ENCODE measurements around the gene CHODL.

The CHODL gene, protein sequence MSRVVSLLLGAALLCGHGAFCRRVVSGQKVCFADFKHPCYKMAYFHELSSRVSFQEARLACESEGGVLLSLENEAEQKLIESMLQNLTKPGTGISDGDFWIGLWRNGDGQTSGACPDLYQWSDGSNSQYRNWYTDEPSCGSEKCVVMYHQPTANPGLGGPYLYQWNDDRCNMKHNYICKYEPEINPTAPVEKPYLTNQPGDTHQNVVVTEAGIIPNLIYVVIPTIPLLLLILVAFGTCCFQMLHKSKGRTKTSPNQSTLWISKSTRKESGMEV

GRCh38 chr21:18244671-18245463, at the start of gene CHODL:
Gene CHODL, plus strand, starts transcription at chr21:18244833. Its CDS starts 391 bp downstream, at chr21:18245224.
- peak in 6 of 10 donors; percentile 10 to 82 (median 44) for DNase-seq
- intact Hi-C loops (cut with DNase I) = no loop called here

DNA sequence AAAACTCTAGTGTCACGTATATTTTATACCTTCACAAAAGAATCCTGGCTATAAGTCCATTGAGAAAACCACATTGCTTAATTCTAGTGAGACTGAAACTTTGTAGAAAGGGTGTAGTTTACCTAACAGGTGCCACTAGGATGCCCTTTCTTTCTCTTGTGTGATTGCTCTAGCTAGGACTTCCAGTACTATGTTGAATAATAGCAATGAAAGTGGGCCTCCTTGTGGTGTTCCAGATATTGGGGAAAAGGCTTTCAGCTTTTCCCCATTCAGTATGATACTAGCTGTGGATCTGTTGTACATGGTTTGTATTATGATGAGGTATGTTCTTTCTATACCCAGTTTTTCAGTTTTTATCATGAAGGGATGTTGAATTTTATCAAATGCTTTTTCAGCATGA, 39.7 kb upstream of the CHODL start:
- intact Hi-C loops (cut with DNase I) = no loop called here
- DNase-seq = no peak

GRCh38 chr21:18218331-18218730, 26.3 kb upstream of the CHODL start:
- no peak for DNase-seq
- intact Hi-C loops (cut with DNase I) = no loop called here

GRCh38 chr21:18220498-18220897, 24.1 kb upstream of the CHODL start:
- no peak for DNase-seq
- intact Hi-C loops (cut with DNase I) = no loop called here

DNA sequence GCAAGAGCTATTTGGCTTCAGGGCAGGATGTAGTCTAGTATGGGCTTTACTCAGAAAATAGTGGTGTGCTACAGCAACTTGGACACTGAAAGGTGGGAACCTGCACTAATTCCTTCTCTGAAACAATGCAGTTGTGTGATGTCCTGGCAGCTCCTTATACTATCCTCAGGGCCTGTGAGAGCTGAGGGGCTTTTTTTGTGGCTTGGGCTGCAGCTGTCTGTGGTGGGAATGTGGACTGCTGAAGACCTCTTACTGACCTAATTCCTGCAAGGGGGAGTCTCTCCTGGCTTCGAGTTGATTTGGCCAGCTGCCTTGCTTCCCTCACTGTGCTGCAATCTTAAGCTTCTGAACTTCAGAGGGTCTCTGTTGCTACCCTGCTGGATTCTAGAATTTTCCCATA, 22.3 kb upstream of the CHODL start:
- DNase-seq = no peak
- intact Hi-C loops (cut with DNase I) = no loop called here

GRCh38 chr21:18228060-18228739, 16.4 kb upstream of the CHODL start:
- intact Hi-C loops (cut with DNase I) = no loop called here
- DNase-seq = no peak

GRCh38 chr21:18235545-18235944, 9.1 kb upstream of the CHODL start:
- intact Hi-C loops (cut with DNase I) = no loop called here
- DNase-seq = no peak

GRCh38 chr21:18245464-18245967, 883 bp downstream of the CHODL start:
- intact Hi-C loops (cut with DNase I) = no loop called here
- peak in 3 of 10 donors; percentile 11 to 69 (median 55) for DNase-seq

DNA sequence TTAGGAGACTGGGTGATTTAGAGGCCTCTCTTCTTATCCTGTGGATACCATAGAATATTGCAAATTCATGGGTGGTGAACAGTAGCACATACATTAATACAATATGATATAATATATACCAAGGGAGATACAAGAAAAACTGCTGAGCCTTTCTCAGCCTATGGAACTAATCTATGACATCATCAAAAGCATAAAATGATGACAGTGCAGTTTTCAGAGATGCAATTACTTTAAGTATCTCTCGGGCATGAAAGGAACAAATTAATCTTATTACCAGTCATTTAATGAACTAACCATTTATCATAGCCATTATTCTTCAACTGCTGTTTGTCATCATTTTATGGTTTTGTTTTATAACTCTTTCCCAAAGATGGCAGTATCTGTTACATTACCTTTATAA, 3.5 kb downstream of the CHODL start:
- intact Hi-C loops (cut with DNase I) = no loop called here
- no peak for DNase-seq

- intact Hi-C loops (cut with DNase I) = no loop called here
- DNase-seq = no peak
These were observed 5.0 kb downstream of the CHODL start for GRCh38 chr21:18249672-18250071.

DNA sequence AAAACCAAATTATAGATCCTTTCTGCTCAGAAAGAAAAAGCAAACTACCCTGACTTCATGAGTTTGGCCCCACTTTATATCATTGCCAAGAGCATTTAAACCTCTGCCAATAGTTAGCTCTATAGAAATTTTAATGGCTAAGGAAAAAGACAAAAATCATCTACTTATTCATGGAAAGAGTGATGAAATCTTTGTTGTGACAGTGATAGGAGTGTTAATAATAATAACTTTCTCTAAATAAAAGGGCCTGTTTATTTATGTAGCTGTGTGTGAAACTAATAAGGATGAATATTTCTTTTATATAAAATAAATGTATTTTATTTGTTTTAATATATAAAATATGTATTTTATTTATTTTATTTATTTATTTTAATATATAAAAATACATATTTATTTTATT, 6.4 kb downstream of the CHODL start:
- DNase-seq = no peak
- intact Hi-C loops (cut with DNase I) = no loop called here

DNA sequence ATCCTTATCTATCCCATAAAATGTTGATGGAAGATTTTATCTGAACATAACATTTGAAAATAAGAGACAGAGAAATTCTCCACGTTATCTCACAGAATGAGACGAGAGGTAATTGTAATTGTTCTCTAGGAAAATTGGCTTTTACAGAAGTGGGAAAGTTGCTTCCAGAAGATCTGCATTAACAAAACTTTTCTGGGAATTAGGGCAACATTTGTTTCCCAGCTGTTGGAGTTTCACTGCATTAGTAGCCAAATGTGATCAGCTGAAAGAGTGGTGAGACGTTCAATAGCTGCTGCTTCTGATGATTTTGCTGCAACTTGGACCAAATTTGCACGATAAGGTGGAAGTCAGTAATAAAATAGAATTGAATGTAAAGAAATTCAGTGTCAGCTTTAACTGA, 7.6 kb downstream of the CHODL start:
- intact Hi-C loops (cut with DNase I) = no loop called here
- no peak for DNase-seq

- no peak for DNase-seq
- intact Hi-C loops (cut with DNase I) = no loop called here
These were observed 8.0 kb downstream of the CHODL start for GRCh38 chr21:18252680-18253079.

DNA sequence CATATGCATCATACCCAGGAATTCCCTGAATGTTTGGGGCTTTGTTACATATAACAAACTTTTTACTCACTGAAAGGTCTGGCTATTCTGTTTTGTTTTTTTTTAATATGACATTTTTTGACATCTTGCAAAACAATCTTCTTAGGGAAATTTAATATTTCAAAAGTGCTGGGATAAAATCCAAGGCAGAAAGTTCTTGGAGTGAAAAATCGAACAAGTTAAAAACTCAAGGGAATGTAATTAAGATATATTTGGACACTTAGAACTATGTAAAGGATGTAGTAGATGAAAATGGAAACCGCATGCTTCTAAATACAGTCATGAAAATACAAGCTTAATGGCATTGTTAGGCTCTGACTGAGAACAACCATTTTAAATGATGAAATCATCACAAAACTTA, 8.6 kb downstream of the CHODL start:
- DNase-seq = no peak
- intact Hi-C loops (cut with DNase I) = no loop called here

DNA sequence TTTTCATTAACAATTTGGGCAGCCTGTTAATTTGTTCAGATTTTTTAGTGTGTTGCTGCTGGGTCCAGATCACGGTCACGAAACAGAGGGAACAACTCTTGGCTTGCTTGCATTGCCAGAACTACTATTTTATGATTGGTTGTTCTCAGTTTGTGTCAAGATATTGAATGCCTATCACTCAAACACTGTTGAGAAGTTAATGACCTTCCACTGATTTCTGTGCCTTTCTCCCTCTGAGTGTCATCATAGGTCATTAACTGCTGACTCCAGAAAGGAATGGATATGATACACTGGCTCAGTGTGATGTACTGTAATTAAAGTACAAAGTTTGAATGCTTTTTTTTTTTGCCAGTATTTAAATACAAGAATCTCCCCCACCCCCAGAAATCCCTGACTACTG, 9.2 kb downstream of the CHODL start:
- DNase-seq = no peak
- intact Hi-C loops (cut with DNase I) = no loop called here

GRCh38 chr21:18265944-18266343, 21.3 kb downstream of the CHODL start:
- no peak for DNase-seq
- intact Hi-C loops (cut with DNase I) = no loop called here

DNA sequence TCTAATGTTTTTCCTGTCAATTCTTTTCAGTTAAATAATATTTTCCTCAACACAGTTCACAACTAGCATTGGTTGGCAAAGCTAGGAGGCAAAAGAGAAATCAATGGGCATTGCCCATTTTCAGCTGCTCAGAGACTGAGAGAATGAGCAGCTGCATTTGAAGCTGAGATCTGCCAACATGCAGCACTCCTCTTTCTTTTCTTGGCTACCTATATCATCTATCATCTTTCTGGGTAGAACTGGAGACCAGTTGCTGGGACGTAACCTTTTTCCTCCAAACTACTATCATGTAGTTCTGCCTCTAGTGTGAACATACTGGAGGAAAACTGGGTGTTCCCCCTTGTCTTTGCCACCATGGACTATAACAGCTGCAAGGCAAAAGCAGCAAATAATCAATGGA, 22.9 kb downstream of the CHODL start:
- intact Hi-C loops (cut with DNase I) = no loop called here
- DNase-seq = no peak

DNA sequence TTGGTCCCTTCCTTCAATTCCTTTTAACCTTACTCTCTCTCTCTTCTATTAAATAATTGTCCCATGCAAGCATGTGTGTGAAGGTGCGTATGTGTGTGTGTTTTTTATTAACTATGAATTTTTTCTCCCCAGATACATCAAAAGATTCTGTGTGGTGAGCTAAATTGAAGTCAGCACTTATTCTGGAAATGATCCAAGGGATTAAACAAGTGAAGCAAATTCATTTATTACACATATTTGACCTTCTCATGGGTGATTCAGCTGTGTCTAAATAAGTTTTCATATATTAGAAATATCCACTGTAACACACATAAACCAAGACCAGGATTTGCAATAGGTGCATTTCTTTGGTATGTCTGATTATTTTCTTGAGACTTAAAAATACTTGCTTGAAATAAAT, 24.3 kb downstream of the CHODL start:
- intact Hi-C loops (cut with DNase I) = no loop called here
- no peak for DNase-seq

- peak in 1 of 10 donors; percentile 16 for DNase-seq
- intact Hi-C loops (cut with DNase I) = no loop called here
These were observed 25.2 kb downstream of the CHODL start for GRCh38 chr21:18269856-18270255.

GRCh38 chr21:18273400-18273799, 28.8 kb downstream of the CHODL start:
- intact Hi-C loops (cut with DNase I) = no loop called here
- DNase-seq = no peak

DNA sequence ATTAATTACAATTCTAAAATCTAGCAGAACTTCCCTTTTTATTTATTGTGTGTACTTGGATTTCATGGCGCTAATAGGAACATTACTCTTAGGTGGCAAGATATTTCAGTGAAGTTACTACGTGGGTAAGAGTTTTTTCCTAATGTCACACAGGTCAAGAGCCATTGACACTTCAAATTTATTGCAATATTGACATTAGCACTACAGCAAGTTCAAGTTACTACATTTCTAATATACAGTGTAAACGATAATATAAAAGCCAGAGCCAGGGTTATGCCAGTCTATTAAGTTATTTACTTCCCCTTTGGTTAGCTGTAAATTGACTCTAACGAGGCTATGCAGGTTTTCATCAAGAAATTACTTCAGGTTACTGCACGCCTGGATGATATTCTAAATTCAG, 29.7 kb downstream of the CHODL start:
- DNase-seq = no peak

More for the DNA sequence above, 29.7 kb downstream of the CHODL start:
- intact Hi-C loops (cut with DNase I) = no loop called here

Measured in posterior cingulate gyrus (tissue), 11 donors.